Bronchial epithelial cell (primary cell): ENCODE data around the gene ARF5. TPM values are rescaled to one million over a fixed set of nuclear protein-coding genes. Genes with fewer than 3 reads are reported as not detected.
A peak's percentile ranks its signal among the peaks of the same experiment; 100 is the strongest.
"Not testable (repeated sequence)": the region's sequence is repeated elsewhere in the genome, so short reads cannot be mapped to it uniquely, and the experiment has no call there.

Experiments
- DNase-seq: peaks from one replicate; pipeline ENCODE4 v3.0.0-alpha.2; 2010; ENCODE audit warnings: low read depth
- FAIRE-seq: peaks from 2 replicates; lab custom pipeline; 2011; peaks lifted over from hg19 to GRCh38; lab: Jason Lieb, UNC
- H3K27me3 ChIP-seq: 2 replicates; pipeline ENCODE4 v1.5.1; 2011; ENCODE audit warnings: low read length; ENCODE audit not compliant: control insufficient read depth, insufficient read depth
- H3K36me3 ChIP-seq: 2 replicates; pipeline ENCODE4 v1.5.1; 2011; ENCODE audit warnings: low read length; ENCODE audit not compliant: control insufficient read depth, insufficient read depth
- H3K4me3 ChIP-seq: 2 replicates; pipeline ENCODE4 v1.5.1; 2011; ENCODE audit warnings: mild to moderate bottlenecking, low read depth, low read length, control low read depth
- CTCF ChIP-seq: IDR thresholded peaks from 2 replicates; pipeline ENCODE4 v1.5.1; 2011; ENCODE audit warnings: mild to moderate bottlenecking, moderate library complexity, low read length, control low read depth, inconsistent platforms; ENCODE audit not compliant: insufficient read depth, severe bottlenecking
- total RNA-seq: library from RNA; depleted of rRNA; stranded (reverse); fragments of >200 nt; gene quantifications from 2 replicates; pipeline ENCODE4 v1.2.1, GENCODE V29; 2014

Gene ARF5
- 207 and 237 TPM in 2 replicates for total RNA-seq

GRCh38 chr7:127588019-127588696, at the start of gene ARF5:
Gene ARF5 (plus strand): TSS chr7:127588411. CDS start chr7:127588499, 88 bp downstream.
- Histone ChIP-seq H3K27me3 (no peaks in the 10 kb centered on the region), H3K36me3 (peaks cover 13% of the 10 kb centered on the region), H3K4me3 (peak within 1 kb of the TSS; percentile 72)
- no peak for TF ChIP-seq CTCF
- peak; percentile 58 for DNase-seq
- no peak for FAIRE-seq

GRCh38 chr7:127539116-127539515, 49.1 kb upstream of the ARF5 start:
- peaks cover 5% of the 10 kb centered on the region for H3K27me3 ChIP-seq
- H3K36me3 ChIP-seq: no peaks in the 10 kb centered on the region
- no peak for FAIRE-seq
- DNase-seq: no peak
- no peak for TF ChIP-seq CTCF
- no peak overlapping the region for H3K4me3 ChIP-seq

- not testable (repeated sequence) for DNase-seq, FAIRE-seq, H3K27me3 ChIP-seq, H3K4me3 ChIP-seq, H3K36me3 ChIP-seq
Observed at GRCh38 chr7:127540461-127540860, 47.8 kb upstream of the ARF5 start.

GRCh38 chr7:127541548-127541947, 46.7 kb upstream of the ARF5 start:
- TF ChIP-seq CTCF: no peak
- DNase-seq: no peak
- FAIRE-seq: no peak
- Histone ChIP-seq H3K36me3 (no peaks in the 10 kb centered on the region), H3K4me3 (no peak overlapping the region), H3K27me3 (no peaks in the 10 kb centered on the region)

GRCh38 chr7:127546313-127546712, 41.9 kb upstream of the ARF5 start:
- no peak overlapping the region for H3K4me3 ChIP-seq
- H3K27me3 ChIP-seq: no peaks in the 10 kb centered on the region
- no peak for TF ChIP-seq CTCF
- no peak for DNase-seq
- no peaks in the 10 kb centered on the region for H3K36me3 ChIP-seq
- FAIRE-seq: no peak

- DNase-seq (no peak), FAIRE-seq (no peak)
- Histone ChIP-seq H3K4me3 (no peak overlapping the region), H3K36me3 (no peaks in the 10 kb centered on the region), H3K27me3 (no peaks in the 10 kb centered on the region)
- TF ChIP-seq CTCF: no peak
Observed at GRCh38 chr7:127550247-127550646, 38.0 kb upstream of the ARF5 start.
